K562 (cell line): ENCODE data around the gene SLC19A1. TPM values are rescaled to one million over a fixed set of nuclear protein-coding genes. Genes with fewer than 3 reads are reported as not detected.

ENCODE experiments used
- ATAC-seq: fragments of 200-7000 bp; cut with Tn5 transposase; 3 replicates; pipeline ENCODE4 v1.9.1; 2020; ENCODE audit warnings: moderate library complexity
- BruUV-seq: library from RNA; stranded (reverse); fragments of 400-500 nt; replicated peaks from 2 replicates; lab custom pipeline; 2021; lab: Mats Ljungman, UMichigan
- CTCF ChIA-PET: fragments of 300-600 bp; formaldehyde crosslinking; extraction: SDS; loops from one replicate; lab custom pipeline; 2021; ENCODE audit warnings: low intra/inter-chr PET ratio; lab: Yijun Ruan, JAX
- POLR2A ChIA-PET: fragments of 300-600, 350-650 bp; sonication (Branson Sonifier 250); formaldehyde crosslinking; extraction: SDS; loops from one replicate; lab custom pipeline; 2021; ENCODE audit warnings: antibody characterized with exemption, inconsistent platforms; lab: Yijun Ruan, JAX
- DNase-seq, 4 experiments: peaks; one replicate each; pipeline versions ENCODE4 v3.0.0 to v3.0.0-alpha.2; 2011 to 2018; ENCODE audit warnings: low spot score in 3 of 4, mixed read lengths in 3 of 4; ENCODE audit errors: extremely low read depth in 1 of 4
- FAIRE-seq: peaks from 2 replicates; lab custom pipeline; 2011; peaks lifted over from hg19 to GRCh38; lab: Jason Lieb, UNC
- H2AFZ ChIP-seq: 2 replicates; pipeline ENCODE4 v1.6.0; 2011; ENCODE audit warnings: low read depth, low read length, control low read depth, inconsistent platforms
- H3K27ac ChIP-seq: fragments of 200-600 bp; 3 replicates; pipeline ENCODE4 v1.8.0; 2011; ENCODE audit warnings: low read depth, mild to moderate bottlenecking, control low read depth, inconsistent platforms, low read length, moderate library complexity, mixed read lengths; ENCODE audit errors: extremely low read depth
- H3K27me3 ChIP-seq, 2 experiments: fragments of 300-600 bp in 1 of 2; 2 replicates in 1 of 2; 3 replicates in 1 of 2; pipeline versions ENCODE4 v1.6.0 to v1.8.0; 2011; ENCODE audit warnings: inconsistent platforms in 2 of 2, low read length in 2 of 2, mild to moderate bottlenecking in 1 of 2, mixed read lengths in 1 of 2, moderate library complexity in 1 of 2; ENCODE audit not compliant: control insufficient read depth in 2 of 2, insufficient read depth in 2 of 2
- H3K36me3 ChIP-seq: fragments of 300-600 bp; 3 replicates; pipeline ENCODE4 v1.8.0; 2011; ENCODE audit warnings: mild to moderate bottlenecking, low read length, inconsistent platforms; ENCODE audit not compliant: control insufficient read depth, insufficient read depth
- H3K4me1 ChIP-seq, 2 experiments: fragments of 200-600 bp in 1 of 2; replicated peaks in 1 of 2; 2 replicates in 1 of 2; 3 replicates in 1 of 2; pipeline versions ENCODE4 v1.5.1 to v1.8.0; 2011; ENCODE audit warnings: inconsistent platforms in 2 of 2, low read length in 2 of 2, mild to moderate bottlenecking in 1 of 2, mixed read lengths in 1 of 2, moderate library complexity in 1 of 2; ENCODE audit not compliant: control insufficient read depth in 2 of 2, insufficient read depth in 2 of 2
- H3K4me2 ChIP-seq: 2 replicates; pipeline ENCODE4 v1.6.1; 2011; ENCODE audit warnings: low read length, control low read depth, inconsistent platforms, mixed read lengths; ENCODE audit not compliant: insufficient read depth
- H3K4me3 ChIP-seq: fragments of 200-600 bp; sonication (generic), shearing (Covaris generic); 2 replicates; pipeline ENCODE4 v1.5.1; 2016; ENCODE audit warnings: control low read depth, inconsistent platforms
- H3K79me2 ChIP-seq: fragments of 200-600 bp; 3 replicates; pipeline ENCODE4 v1.8.0; 2011; ENCODE audit warnings: low read length, inconsistent platforms; ENCODE audit not compliant: control insufficient read depth, insufficient read depth
- H3K9ac ChIP-seq, 2 experiments: 2 replicates each; pipeline versions ENCODE4 v1.6.0 to v1.6.1; 2011; ENCODE audit warnings: low read depth in 2 of 2, low read length in 2 of 2, control low read depth in 1 of 2, inconsistent platforms in 1 of 2, mild to moderate bottlenecking in 1 of 2, mixed read lengths in 1 of 2; ENCODE audit not compliant: insufficient read depth in 1 of 2
- H3K9me1 ChIP-seq: one replicate; pipeline ENCODE4 v1.6.0; 2011; ENCODE audit warnings: inconsistent platforms, mild to moderate bottlenecking, low read length, moderate library complexity; ENCODE audit not compliant: control insufficient read depth, insufficient read depth
- H3K9me3 ChIP-seq: replicated peaks from 2 replicates; pipeline ENCODE4 v1.5.1; 2011; ENCODE audit warnings: low read depth, low read length, inconsistent platforms; ENCODE audit not compliant: control insufficient read depth, insufficient read depth
- H4K20me1 ChIP-seq: replicated peaks from 2 replicates; pipeline ENCODE4 v1.6.1; 2011; ENCODE audit warnings: low read length, inconsistent platforms, mixed read lengths; ENCODE audit not compliant: control insufficient read depth, insufficient read depth
- CSDE1 ChIP-seq, 2 experiments: fragments of 450-650 bp; IDR thresholded peaks; 2 replicates each; pipeline ENCODE4 v1.6.1; 2016; ENCODE audit warnings: mild to moderate bottlenecking in 1 of 2
- DNMT1 ChIP-seq: fragments of 450-650 bp; IDR thresholded peaks from 2 replicates; pipeline ENCODE4 v1.6.1; 2016; ENCODE audit warnings: antibody characterized with exemption, mild to moderate bottlenecking
- PYGO2 ChIP-seq: fragments of 450-650 bp; IDR thresholded peaks from 2 replicates; pipeline ENCODE4 v1.6.1; 2016; ENCODE audit warnings: mild to moderate bottlenecking, missing genetic modification characterization, moderate library complexity, missing compliant biosample characterization
- RBFOX2 ChIP-seq: fragments of 200-400 bp; formaldehyde crosslinking; IDR thresholded peaks from 2 replicates; pipeline ENCODE4 v1.6.1; 2017; ENCODE audit warnings: low read depth, mild to moderate bottlenecking, low read length, moderate library complexity
- RBM25 ChIP-seq: fragments of 200-400 bp; formaldehyde crosslinking; IDR thresholded peaks from 2 replicates; pipeline ENCODE4 v1.6.1; 2018; ENCODE audit warnings: low read length, low read depth, moderate library complexity; ENCODE audit not compliant: severe bottlenecking
- SRSF7 ChIP-seq: fragments of 200-400 bp; formaldehyde crosslinking; optimal IDR thresholded peaks from 2 replicates; pipeline ENCODE3; 2017; ENCODE audit warnings: mild to moderate bottlenecking, low read depth, low read length
- TFAM ChIP-seq: fragments of 250-450 bp; sonication (Bioruptor Pico); conservative IDR thresholded peaks from 2 replicates; pipeline ENCODE4 v1.5.0; 2021; ENCODE audit warnings: mild to moderate bottlenecking, moderate library complexity
- ZNF134 ChIP-seq: fragments of 250-450 bp; sonication (Bioruptor Pico); conservative IDR thresholded peaks from 2 replicates; pipeline ENCODE4 v1.4.0; 2020
- ZNF140 ChIP-seq: fragments of 250-450 bp; sonication (Bioruptor Pico); IDR thresholded peaks from 2 replicates; pipeline ENCODE4 v1.8.0; 2021; ENCODE audit warnings: moderate library complexity, mild to moderate bottlenecking, inconsistent platforms
- WGBS: fragments of 100-300 bp; shearing (Covaris generic); methylation state at CpG from one replicate; pipeline ENCODE4 v1.1.6; 2016; ENCODE audit warnings: low coverage, mixed read lengths; ENCODE audit not compliant: insufficient coverage; ENCODE audit errors: missing lambda C conversion rate; 5-methylcytosine and 5-hydroxymethylcytosine counted together
- in situ Hi-C: fragments of 300-500 bp; cut with MboI; formaldehyde crosslinking; loops from 4 replicates; pipeline ENCODE4 v1.15.0; 2018; ENCODE audit warnings: inconsistent platforms, mixed read lengths
- intact Hi-C: fragments of 100-400 bp; cut with micrococcal nuclease; formaldehyde crosslinking; loops from 2 replicates; pipeline ENCODE4 v1.14.2; 2022
- polyA plus RNA-seq, 8 experiments: library from polyadenylated mRNA; depleted of rRNA in 4 of 8; stranded (reverse) in 5 of 8; unstranded in 3 of 8; fragments of >200 nt; fragmentation: Nextera tagmentation in 2 of 8; fragmentation: Illumina TruSeq in 1 of 8; extraction: Ambion mirVana in 2 of 8; extraction: Trizol in 1 of 8; gene quantifications; 2 replicates each; pipeline versions ENCODE4 v1.2.1 to v1.2.3, GENCODE V29; 2011 to 2014; ENCODE audit warnings: inconsistent platforms in 1 of 8, missing spikeins in 1 of 8
- total RNA-seq, 7 experiments: library from RNA; depleted of rRNA in 6 of 7; stranded (reverse); fragments of >200 nt in 6 of 7; fragmentation: Illumina TruSeq in 2 of 7; extraction: Trizol in 2 of 7; gene quantifications; 2 replicates each; pipeline versions ENCODE4 v1.2.1 to v1.2.3, GENCODE V29; 2011 to 2021; ENCODE audit warnings: low replicate concordance in 1 of 7
- TF ChIP-seq, protein P1 (sequence below): fragments of 450-650 bp; formaldehyde crosslinking; IDR thresholded peaks from 2 replicates; pipeline ENCODE4 v1.4.0; 2020; ENCODE audit warnings: mild to moderate bottlenecking, moderate library complexity

The SLC19A1 gene
- total and polyA plus RNA-seq, 9 of the 15 experiments (the other 6 are each of a cell fraction or from before 2014, with no cell fraction given) = 0.65 to 88.7 (median 12.0) TPM

- TF ChIP-seq CSDE1 (IDR thresholded peaks at IDR 0.05) (no peak), DNMT1 (no peak), ZNF134 (CRISPR knock-in tag) (no peak), ZNF140 (no peak), RBM25 (no peak), RBFOX2 (no peak), PYGO2 (tag) (no peak), SRSF7 (no peak), TFAM (CRISPR knock-in tag) (no peak)
- TF ChIP-seq, protein P1, sequence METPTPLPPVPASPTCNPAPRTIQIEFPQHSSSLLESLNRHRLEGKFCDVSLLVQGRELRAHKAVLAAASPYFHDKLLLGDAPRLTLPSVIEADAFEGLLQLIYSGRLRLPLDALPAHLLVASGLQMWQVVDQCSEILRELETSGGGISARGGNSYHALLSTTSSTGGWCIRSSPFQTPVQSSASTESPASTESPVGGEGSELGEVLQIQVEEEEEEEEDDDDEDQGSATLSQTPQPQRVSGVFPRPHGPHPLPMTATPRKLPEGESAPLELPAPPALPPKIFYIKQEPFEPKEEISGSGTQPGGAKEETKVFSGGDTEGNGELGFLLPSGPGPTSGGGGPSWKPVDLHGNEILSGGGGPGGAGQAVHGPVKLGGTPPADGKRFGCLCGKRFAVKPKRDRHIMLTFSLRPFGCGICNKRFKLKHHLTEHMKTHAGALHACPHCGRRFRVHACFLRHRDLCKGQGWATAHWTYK (CRISPR knock-in tag) = no peak
- 54% methylated on average over 22 of the region's 22 CpGs for WGBS
- Histone ChIP-seq H4K20me1 (0 out of 2 replicates have a peak, but pooled peaks cover 4% of the 10 kb centered on the region), H3K79me2 (no peaks in the 10 kb centered on the region), H3K4me2 (no peak overlapping the region), H3K9me1 (peaks cover 2% of the 10 kb centered on the region), H3K9me3 (no peaks in the 10 kb centered on the region; the same call in 1 of the 2 replicates), H3K4me3 (no peak overlapping the region), H3K36me3 (0 out of 3 replicates have a peak, but pooled peaks cover 4% of the 10 kb centered on the region), H3K9ac (peak overlapping the region in 1 of 2 experiments; percentile 58; a peak in 1 of 4 replicates), H3K27ac (no peak overlapping the region), H2AFZ (no peak overlapping the region), H3K4me1 (peaks cover 0 to 29% of the 10 kb centered on the region in 2 experiments; a peak in 2 of 5 replicates), H3K27me3 (no peaks in the 10 kb centered on the region)
- POLR2A ChIA-PET = no interaction called here
- ATAC-seq = no peak
- CTCF ChIA-PET = no interaction called here
- intact Hi-C loops (no loop called here), in situ Hi-C loops (no loop called here)
- no peak for FAIRE-seq
- DNase-seq = no peak
- BruUV-seq = no TSS peak
These were observed 45.0 kb downstream of the SLC19A1 start for GRCh38 chr21:45496968-45497845.
